ENCODE data around the gene PIBF1.

Gene PIBF1

GRCh38 chr13:72973234-72973633, 191.3 kb downstream of the PIBF1 start:
- no peak for TF ChIP-seq YY1 (IDR thresholded peaks at IDR 0.05; ENCODE audit: insufficient read depth, insufficient read length)
- Histone ChIP-seq H3K36me3 (ENCODE audit: insufficient read depth, insufficient read length, low read length) (no peaks in the 10 kb centered on the region), H3K9me3 (ENCODE audit: insufficient read depth, low read length) (no peaks in the 10 kb centered on the region), H3K9ac (ENCODE audit: insufficient read length, low read depth) (no peak overlapping the region), H3K27me3 (ENCODE audit: insufficient read depth, insufficient read length) (no peaks in the 10 kb centered on the region), H3K4me3 (ENCODE audit: insufficient read length, low read depth) (no peak overlapping the region), H3K4me1 (ENCODE audit: insufficient read depth, insufficient read length) (no peaks in the 10 kb centered on the region)
- DNase-seq (ENCODE audit: low read depth, low spot score) = no peak

- DNase-seq (ENCODE audit: low read depth, low spot score) = no peak
- Histone ChIP-seq H3K4me3 (ENCODE audit: insufficient read length, low read depth) (no peak overlapping the region), H3K9ac (ENCODE audit: insufficient read length, low read depth) (no peak overlapping the region), H3K4me1 (ENCODE audit: insufficient read depth, insufficient read length) (no peaks in the 10 kb centered on the region), H3K9me3 (ENCODE audit: insufficient read depth, low read length) (no peaks in the 10 kb centered on the region), H3K27me3 (ENCODE audit: insufficient read depth, insufficient read length) (no peaks in the 10 kb centered on the region), H3K36me3 (ENCODE audit: insufficient read depth, insufficient read length, low read length) (no peaks in the 10 kb centered on the region)
- TF ChIP-seq SUZ12 (IDR thresholded peaks at IDR 0.05; ENCODE audit: extremely low read depth, insufficient read depth, insufficient read length) (no peak), ZNF274 (IDR thresholded peaks at IDR 0.05; ENCODE audit: low read depth, low read length) (no peak), YY1 (IDR thresholded peaks at IDR 0.05; ENCODE audit: insufficient read depth, insufficient read length) (no peak)
Observed at GRCh38 chr13:72983085-72983768, 201.3 kb downstream of the PIBF1 start.

GRCh38 chr13:72985610-72986009, 203.7 kb downstream of the PIBF1 start:
- DNase-seq (ENCODE audit: low read depth, low spot score) = no peak
- Histone ChIP-seq H3K9ac (ENCODE audit: insufficient read length, low read depth) (no peak overlapping the region), H3K36me3 (ENCODE audit: insufficient read depth, insufficient read length, low read length) (no peaks in the 10 kb centered on the region), H3K27me3 (ENCODE audit: insufficient read depth, insufficient read length) (no peaks in the 10 kb centered on the region), H3K4me3 (ENCODE audit: insufficient read length, low read depth) (no peak overlapping the region), H3K4me1 (ENCODE audit: insufficient read depth, insufficient read length) (no peaks in the 10 kb centered on the region), H3K9me3 (ENCODE audit: insufficient read depth, low read length) (no peaks in the 10 kb centered on the region)
- no peak for TF ChIP-seq ZNF274 (IDR thresholded peaks at IDR 0.05; ENCODE audit: low read depth, low read length)
- no peak for TF ChIP-seq YY1 (IDR thresholded peaks at IDR 0.05; ENCODE audit: insufficient read depth, insufficient read length)
- no peak for TF ChIP-seq SUZ12 (IDR thresholded peaks at IDR 0.05; ENCODE audit: extremely low read depth, insufficient read depth, insufficient read length)

- TF ChIP-seq SUZ12 (IDR thresholded peaks at IDR 0.05; ENCODE audit: extremely low read depth, insufficient read depth, insufficient read length) (no peak), ZNF274 (IDR thresholded peaks at IDR 0.05; ENCODE audit: low read depth, low read length) (no peak), YY1 (IDR thresholded peaks at IDR 0.05; ENCODE audit: insufficient read depth, insufficient read length) (no peak)
- Histone ChIP-seq H3K36me3 (ENCODE audit: insufficient read depth, insufficient read length, low read length) (no peaks in the 10 kb centered on the region), H3K27me3 (ENCODE audit: insufficient read depth, insufficient read length) (no peaks in the 10 kb centered on the region), H3K4me3 (ENCODE audit: insufficient read length, low read depth) (no peak overlapping the region), H3K9me3 (ENCODE audit: insufficient read depth, low read length) (no peaks in the 10 kb centered on the region), H3K4me1 (ENCODE audit: insufficient read depth, insufficient read length) (no peaks in the 10 kb centered on the region), H3K9ac (ENCODE audit: insufficient read length, low read depth) (no peak overlapping the region)
- no peak for DNase-seq (ENCODE audit: low read depth, low spot score)
Observed at GRCh38 chr13:72986197-72986596, 204.3 kb downstream of the PIBF1 start.

- H3K4me3 ChIP-seq (ENCODE audit: insufficient read length, low read depth) = no peak overlapping the region
- H3K9me3 ChIP-seq (ENCODE audit: insufficient read depth, low read length) = no peaks in the 10 kb centered on the region
- no peak for TF ChIP-seq YY1 (IDR thresholded peaks at IDR 0.05; ENCODE audit: insufficient read depth, insufficient read length)
- no peak for TF ChIP-seq SUZ12 (IDR thresholded peaks at IDR 0.05; ENCODE audit: extremely low read depth, insufficient read depth, insufficient read length)
- no peak for TF ChIP-seq ZNF274 (IDR thresholded peaks at IDR 0.05; ENCODE audit: low read depth, low read length)
- DNase-seq (ENCODE audit: low read depth, low spot score) = no peak
- H3K4me1 ChIP-seq (ENCODE audit: insufficient read depth, insufficient read length) = no peaks in the 10 kb centered on the region
- no peak overlapping the region for H3K9ac ChIP-seq (ENCODE audit: insufficient read length, low read depth)
- H3K27me3 ChIP-seq (ENCODE audit: insufficient read depth, insufficient read length) = no peaks in the 10 kb centered on the region
- H3K36me3 ChIP-seq (ENCODE audit: insufficient read depth, insufficient read length, low read length) = no peaks in the 10 kb centered on the region
Observed at GRCh38 chr13:72990953-72991352, 209.0 kb downstream of the PIBF1 start.

GRCh38 chr13:72998012-72998411, 216.1 kb downstream of the PIBF1 start:
- DNase-seq (ENCODE audit: low read depth, low spot score) = no peak
- TF ChIP-seq ZNF274 (IDR thresholded peaks at IDR 0.05; ENCODE audit: low read depth, low read length) (no peak), YY1 (IDR thresholded peaks at IDR 0.05; ENCODE audit: insufficient read depth, insufficient read length) (no peak), SUZ12 (IDR thresholded peaks at IDR 0.05; ENCODE audit: extremely low read depth, insufficient read depth, insufficient read length) (no peak)
- Histone ChIP-seq H3K4me1 (ENCODE audit: insufficient read depth, insufficient read length) (no peaks in the 10 kb centered on the region), H3K9ac (ENCODE audit: insufficient read length, low read depth) (no peak overlapping the region), H3K27me3 (ENCODE audit: insufficient read depth, insufficient read length) (no peaks in the 10 kb centered on the region), H3K36me3 (ENCODE audit: insufficient read depth, insufficient read length, low read length) (no peaks in the 10 kb centered on the region), H3K4me3 (ENCODE audit: insufficient read length, low read depth) (no peak overlapping the region), H3K9me3 (ENCODE audit: insufficient read depth, low read length) (no peaks in the 10 kb centered on the region)

- Histone ChIP-seq H3K9ac (ENCODE audit: insufficient read length, low read depth) (no peak overlapping the region), H3K4me3 (ENCODE audit: insufficient read length, low read depth) (no peak overlapping the region), H3K36me3 (ENCODE audit: insufficient read depth, insufficient read length, low read length) (no peaks in the 10 kb centered on the region), H3K9me3 (ENCODE audit: insufficient read depth, low read length) (no peaks in the 10 kb centered on the region), H3K4me1 (ENCODE audit: insufficient read depth, insufficient read length) (no peaks in the 10 kb centered on the region), H3K27me3 (ENCODE audit: insufficient read depth, insufficient read length) (no peaks in the 10 kb centered on the region)
- no peak for DNase-seq (ENCODE audit: low read depth, low spot score)
- TF ChIP-seq ZNF274 (IDR thresholded peaks at IDR 0.05; ENCODE audit: low read depth, low read length) (no peak), YY1 (IDR thresholded peaks at IDR 0.05; ENCODE audit: insufficient read depth, insufficient read length) (no peak), SUZ12 (IDR thresholded peaks at IDR 0.05; ENCODE audit: extremely low read depth, insufficient read depth, insufficient read length) (no peak)
Observed at GRCh38 chr13:73000027-73000674, 218.2 kb downstream of the PIBF1 start.
